ENCODE data around the gene CACNA1C. TPM values are rescaled to one million over a fixed set of nuclear protein-coding genes. Genes with fewer than 3 reads are reported as not detected.

Gene CACNA1C
- polyA plus RNA-seq, 1 of the 3 experiments (the other 2 are of a cell fraction), result 1.5 TPM

DNA sequence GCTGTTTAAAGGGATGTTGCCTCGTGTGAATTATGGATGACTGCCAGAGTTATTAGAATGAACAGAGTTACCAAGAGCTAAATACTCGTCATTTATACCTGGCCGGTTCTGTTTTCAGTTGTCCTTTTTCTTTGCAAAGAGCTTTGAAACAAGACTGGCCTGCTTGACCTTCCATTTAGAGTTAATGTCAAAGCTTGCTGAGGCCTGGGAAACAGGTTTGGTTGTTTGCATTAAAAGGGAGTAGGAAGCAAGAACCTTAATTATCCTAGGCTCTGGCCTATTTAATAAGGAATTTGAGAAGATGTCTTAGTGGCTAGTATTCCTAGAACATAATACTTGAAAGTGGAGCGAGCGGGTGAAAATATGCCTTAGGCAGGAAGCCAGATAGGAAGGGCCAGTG is 233.3 kb downstream of the CACNA1C start:
- Histone ChIP-seq H3K9me3 (no peaks in the 10 kb centered on the region), H3K27me3 (ENCODE audit: insufficient read depth) (no peaks in the 10 kb centered on the region), H3K9me2 (no peaks in the 10 kb centered on the region), H3K4me3 (ENCODE audit: low read depth in 2 of 2, low read length in 1 of 2) (no peak overlapping the region), H3F3A (replicated peaks; ENCODE audit: insufficient read depth) (peaks cover 12% of the 10 kb centered on the region), H3K36me3 (replicated peaks in 1 of 2; ENCODE audit: control insufficient read depth in 1 of 2, insufficient read depth in 2 of 2, low read length in 1 of 2) (no peaks in the 10 kb centered on the region), H3K4me2 (no peak overlapping the region), H3K4me1 (ENCODE audit: control insufficient read depth in 1 of 2, insufficient read depth in 2 of 2, low read depth in 1 of 2, low read length in 1 of 2) (peaks cover 37 to 85% of the 10 kb centered on the region in 2 experiments), H3K79me2 (ENCODE audit: insufficient read depth) (no peaks in the 10 kb centered on the region), H3K9ac (no peak overlapping the region), H3K27ac (ENCODE audit: low read depth in 2 of 2, low read length in 1 of 2) (peak overlapping the region in 1 of 2 experiments; percentile 99; a peak in 2 of 4 replicates), H4K20me1 (ENCODE audit: insufficient read depth) (no peaks in the 10 kb centered on the region), H2AFZ (ENCODE audit: low read depth) (no peak overlapping the region)
- no peak for DNase-seq
- TF ChIP-seq EZH2phosphoT487 (IDR thresholded peaks at IDR 0.05; ENCODE audit: borderline replicate concordance, low read depth), result no peak
- TF ChIP-seq FOXJ3 (CRISPR knock-in tag; IDR thresholded peaks at IDR 0.05), result no peak
- TF ChIP-seq, protein P1, sequence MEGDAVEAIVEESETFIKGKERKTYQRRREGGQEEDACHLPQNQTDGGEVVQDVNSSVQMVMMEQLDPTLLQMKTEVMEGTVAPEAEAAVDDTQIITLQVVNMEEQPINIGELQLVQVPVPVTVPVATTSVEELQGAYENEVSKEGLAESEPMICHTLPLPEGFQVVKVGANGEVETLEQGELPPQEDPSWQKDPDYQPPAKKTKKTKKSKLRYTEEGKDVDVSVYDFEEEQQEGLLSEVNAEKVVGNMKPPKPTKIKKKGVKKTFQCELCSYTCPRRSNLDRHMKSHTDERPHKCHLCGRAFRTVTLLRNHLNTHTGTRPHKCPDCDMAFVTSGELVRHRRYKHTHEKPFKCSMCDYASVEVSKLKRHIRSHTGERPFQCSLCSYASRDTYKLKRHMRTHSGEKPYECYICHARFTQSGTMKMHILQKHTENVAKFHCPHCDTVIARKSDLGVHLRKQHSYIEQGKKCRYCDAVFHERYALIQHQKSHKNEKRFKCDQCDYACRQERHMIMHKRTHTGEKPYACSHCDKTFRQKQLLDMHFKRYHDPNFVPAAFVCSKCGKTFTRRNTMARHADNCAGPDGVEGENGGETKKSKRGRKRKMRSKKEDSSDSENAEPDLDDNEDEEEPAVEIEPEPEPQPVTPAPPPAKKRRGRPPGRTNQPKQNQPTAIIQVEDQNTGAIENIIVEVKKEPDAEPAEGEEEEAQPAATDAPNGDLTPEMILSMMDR (IDR thresholded peaks at IDR 0.05), result no peak
- TF ChIP-seq MEF2A (IDR thresholded peaks at IDR 0.05; ENCODE audit: borderline replicate concordance, low read depth), result no peak
- TF ChIP-seq RAD21 (IDR thresholded peaks at IDR 0.05; ENCODE audit: low read length), result no peak
- TF ChIP-seq, protein P2, sequence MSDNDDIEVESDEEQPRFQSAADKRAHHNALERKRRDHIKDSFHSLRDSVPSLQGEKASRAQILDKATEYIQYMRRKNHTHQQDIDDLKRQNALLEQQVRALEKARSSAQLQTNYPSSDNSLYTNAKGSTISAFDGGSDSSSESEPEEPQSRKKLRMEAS (IDR thresholded peaks at IDR 0.05; ENCODE audit: low read depth), result no peak
- TF ChIP-seq JUND (IDR thresholded peaks at IDR 0.05), result no peak
- TF ChIP-seq POLR2AphosphoS5 (IDR thresholded peaks at IDR 0.05; ENCODE audit: low read depth, low read length), result no peak
- TF ChIP-seq, protein P3, sequence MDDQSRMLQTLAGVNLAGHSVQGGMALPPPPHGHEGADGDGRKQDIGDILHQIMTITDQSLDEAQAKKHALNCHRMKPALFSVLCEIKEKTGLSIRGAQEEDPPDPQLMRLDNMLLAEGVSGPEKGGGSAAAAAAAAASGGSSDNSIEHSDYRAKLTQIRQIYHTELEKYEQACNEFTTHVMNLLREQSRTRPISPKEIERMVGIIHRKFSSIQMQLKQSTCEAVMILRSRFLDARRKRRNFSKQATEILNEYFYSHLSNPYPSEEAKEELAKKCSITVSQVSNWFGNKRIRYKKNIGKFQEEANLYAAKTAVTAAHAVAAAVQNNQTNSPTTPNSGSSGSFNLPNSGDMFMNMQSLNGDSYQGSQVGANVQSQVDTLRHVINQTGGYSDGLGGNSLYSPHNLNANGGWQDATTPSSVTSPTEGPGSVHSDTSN (IDR thresholded peaks at IDR 0.05), result no peak
- TF ChIP-seq NRF1 (IDR thresholded peaks at IDR 0.05; ENCODE audit: low read depth, low read length), result no peak
- no peak for TF ChIP-seq MXI1 (IDR thresholded peaks at IDR 0.05; ENCODE audit: low read depth, low read length)
- no peak for TF ChIP-seq SIN3A (IDR thresholded peaks at IDR 0.05; ENCODE audit: borderline replicate concordance, low read depth, low read length)
- WGBS (ENCODE audit: low lambda C conversion rate), result 88% methylated on average over 5 of the region's 5 CpGs
- ChIA-PET CTCF (interaction anchor here (0.8 to 13.7 kb wide), 8 partner anchors 14 to 297 kb away, joined by 3 to 150 read pairs (median 6); partner anchors contain the start of gene CACNA1C), POLR2A (no interaction called here)

DNA sequence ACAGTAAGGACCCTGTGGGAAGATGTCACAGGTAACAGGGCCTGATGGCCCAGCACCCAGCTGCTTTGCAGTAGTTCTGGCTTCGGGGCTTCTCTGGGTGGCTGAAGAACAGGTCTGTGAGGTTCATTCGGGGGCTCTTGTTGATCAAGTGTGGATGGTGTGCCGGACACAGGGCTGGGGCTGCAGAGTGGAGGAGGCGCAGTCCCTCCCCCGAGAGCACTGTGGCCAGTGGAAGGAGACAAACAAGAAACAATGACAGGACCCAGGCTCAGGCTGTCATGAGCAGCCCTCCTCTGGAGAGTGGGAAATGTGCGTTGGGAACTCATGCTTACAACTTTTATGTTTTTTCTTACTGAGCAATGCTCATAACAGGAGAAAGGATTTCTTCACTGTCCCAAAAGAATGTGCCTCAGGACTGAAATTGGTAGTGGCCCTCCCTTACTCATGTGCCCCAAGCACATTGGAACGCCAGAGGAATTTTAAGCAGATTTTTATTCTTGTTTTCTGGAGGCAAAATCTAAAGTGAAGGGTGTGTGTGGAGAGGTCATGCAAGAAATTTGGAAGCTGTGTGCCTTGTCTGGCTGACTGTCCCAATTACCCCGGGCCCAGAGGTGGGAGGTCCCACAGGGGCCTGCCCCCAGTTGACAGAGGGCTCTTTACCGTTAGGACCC is 233.8 kb downstream of the CACNA1C start:
- ChIA-PET POLR2A (no interaction called here), CTCF (interaction anchor here (1.4 to 13.7 kb wide), 4 partner anchors 109 to 296 kb away, joined by 4 to 150 read pairs (median 38); partner anchors contain the start of gene CACNA1C)
- Histone ChIP-seq H4K20me1 (ENCODE audit: insufficient read depth) (no peaks in the 10 kb centered on the region), H3F3A (replicated peaks; ENCODE audit: insufficient read depth) (peaks cover 12% of the 10 kb centered on the region), H3K4me1 (ENCODE audit: control insufficient read depth in 1 of 2, insufficient read depth in 2 of 2, low read depth in 1 of 2, low read length in 1 of 2) (peaks cover 37 to 85% of the 10 kb centered on the region in 2 experiments), H3K9ac (no peak overlapping the region), H3K27ac (ENCODE audit: low read depth in 2 of 2, low read length in 1 of 2) (peak overlapping the region in 1 of 2 experiments; percentile 99; a peak in 2 of 4 replicates), H3K27me3 (ENCODE audit: insufficient read depth) (no peaks in the 10 kb centered on the region), H3K4me2 (no peak overlapping the region), H3K9me3 (no peaks in the 10 kb centered on the region), H3K4me3 (ENCODE audit: low read depth in 2 of 2, low read length in 1 of 2) (no peak overlapping the region), H3K36me3 (replicated peaks in 1 of 2; ENCODE audit: control insufficient read depth in 1 of 2, insufficient read depth in 2 of 2, low read length in 1 of 2) (no peaks in the 10 kb centered on the region), H3K79me2 (ENCODE audit: insufficient read depth) (no peaks in the 10 kb centered on the region), H2AFZ (ENCODE audit: low read depth) (no peak overlapping the region), H3K9me2 (no peaks in the 10 kb centered on the region)
- WGBS (ENCODE audit: low lambda C conversion rate), result 77% methylated on average over 9 of the region's 9 CpGs
- no peak for DNase-seq
- TF ChIP-seq TCF12 (IDR thresholded peaks at IDR 0.05) (no peak), GABPA (IDR thresholded peaks at IDR 0.05; ENCODE audit: low read depth) (no peak), FOSL2 (IDR thresholded peaks at IDR 0.05; ENCODE audit: borderline replicate concordance, low read depth) (no peak)
- TF ChIP-seq, protein P4, sequence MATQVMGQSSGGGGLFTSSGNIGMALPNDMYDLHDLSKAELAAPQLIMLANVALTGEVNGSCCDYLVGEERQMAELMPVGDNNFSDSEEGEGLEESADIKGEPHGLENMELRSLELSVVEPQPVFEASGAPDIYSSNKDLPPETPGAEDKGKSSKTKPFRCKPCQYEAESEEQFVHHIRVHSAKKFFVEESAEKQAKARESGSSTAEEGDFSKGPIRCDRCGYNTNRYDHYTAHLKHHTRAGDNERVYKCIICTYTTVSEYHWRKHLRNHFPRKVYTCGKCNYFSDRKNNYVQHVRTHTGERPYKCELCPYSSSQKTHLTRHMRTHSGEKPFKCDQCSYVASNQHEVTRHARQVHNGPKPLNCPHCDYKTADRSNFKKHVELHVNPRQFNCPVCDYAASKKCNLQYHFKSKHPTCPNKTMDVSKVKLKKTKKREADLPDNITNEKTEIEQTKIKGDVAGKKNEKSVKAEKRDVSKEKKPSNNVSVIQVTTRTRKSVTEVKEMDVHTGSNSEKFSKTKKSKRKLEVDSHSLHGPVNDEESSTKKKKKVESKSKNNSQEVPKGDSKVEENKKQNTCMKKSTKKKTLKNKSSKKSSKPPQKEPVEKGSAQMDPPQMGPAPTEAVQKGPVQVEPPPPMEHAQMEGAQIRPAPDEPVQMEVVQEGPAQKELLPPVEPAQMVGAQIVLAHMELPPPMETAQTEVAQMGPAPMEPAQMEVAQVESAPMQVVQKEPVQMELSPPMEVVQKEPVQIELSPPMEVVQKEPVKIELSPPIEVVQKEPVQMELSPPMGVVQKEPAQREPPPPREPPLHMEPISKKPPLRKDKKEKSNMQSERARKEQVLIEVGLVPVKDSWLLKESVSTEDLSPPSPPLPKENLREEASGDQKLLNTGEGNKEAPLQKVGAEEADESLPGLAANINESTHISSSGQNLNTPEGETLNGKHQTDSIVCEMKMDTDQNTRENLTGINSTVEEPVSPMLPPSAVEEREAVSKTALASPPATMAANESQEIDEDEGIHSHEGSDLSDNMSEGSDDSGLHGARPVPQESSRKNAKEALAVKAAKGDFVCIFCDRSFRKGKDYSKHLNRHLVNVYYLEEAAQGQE (IDR thresholded peaks at IDR 0.05; ENCODE audit: low read depth, low read length), result no peak
- TF ChIP-seq, protein P1 (IDR thresholded peaks at IDR 0.05), result no peak
- TF ChIP-seq, protein P3 (IDR thresholded peaks at IDR 0.05), result no peak
